WTC11 (cell line): Measurements from ENCODE around the gene CD300H. TPM values are rescaled to one million over a fixed set of nuclear protein-coding genes. Genes with fewer than 3 reads are reported as not detected.

Experiments used
- ATAC-seq: fragments of 200-7000 bp; cut with Tn5 transposase; 2 replicates; pipeline ENCODE4 v1.10.0; 2021; ENCODE audit warnings: mild to moderate bottlenecking, moderate library complexity
- CTCF ChIA-PET: fragments of 300-600 bp; sonication (Branson Sonifier 250); formaldehyde crosslinking; loops from one replicate; lab custom pipeline; 2021; ENCODE audit warnings: antibody characterized with exemption; lab: Charles Lee
- POLR2A ChIA-PET: fragments of 350-600 bp; sonication (Branson Sonifier 250); formaldehyde crosslinking; loops from one replicate; lab custom pipeline; 2021; ENCODE audit warnings: antibody characterized with exemption; lab: Charles Lee
- DNase-seq: peaks from one replicate; pipeline ENCODE4 v3.0.0; 2021; ENCODE audit warnings: low spot score
- H3K27ac Mint-ChIP-seq: 2 replicates; pipeline ENCODE4 v1.8.0; 2021; ENCODE audit warnings: mixed read lengths
- H3K27me3 Mint-ChIP-seq: 2 replicates; pipeline ENCODE4 v1.8.0; 2021; ENCODE audit warnings: low read depth, mild to moderate bottlenecking, moderate library complexity, mixed read lengths
- H3K36me3 Mint-ChIP-seq: 2 replicates; pipeline ENCODE4 v1.8.0; 2021; ENCODE audit warnings: mixed read lengths
- H3K4me1 Mint-ChIP-seq: 2 replicates; pipeline ENCODE4 v1.8.0; 2022; ENCODE audit warnings: mixed read lengths
- H3K4me3 Mint-ChIP-seq: 2 replicates; pipeline ENCODE4 v1.8.0; 2021; ENCODE audit warnings: mild to moderate bottlenecking, moderate library complexity, mixed read lengths
- H3K9me3 Mint-ChIP-seq: 2 replicates; pipeline ENCODE4 v1.8.0; 2021; ENCODE audit warnings: mixed read lengths
- CREM ChIP-seq: sonication (generic); formaldehyde crosslinking; IDR thresholded peaks from 2 replicates; pipeline ENCODE4 v1.8.1; 2022; ENCODE audit warnings: mild to moderate bottlenecking, missing genetic modification reagents, moderate library complexity
- E2F4 ChIP-seq: sonication (generic); formaldehyde crosslinking; IDR thresholded peaks from 2 replicates; pipeline ENCODE4 v1.8.1; 2022; ENCODE audit warnings: low read depth, mild to moderate bottlenecking, moderate library complexity, missing genetic modification reagents, borderline replicate concordance
- ELF4 ChIP-seq: sonication (generic); formaldehyde crosslinking; IDR thresholded peaks from 2 replicates; pipeline ENCODE4 v1.8.1; 2022; ENCODE audit warnings: low read depth, mild to moderate bottlenecking, moderate library complexity, missing genetic modification reagents
- GRHL2 ChIP-seq: fragments of 250-450 bp; sonication (Bioruptor Pico); IDR thresholded peaks from 2 replicates; pipeline ENCODE4 v1.8.0; 2022; ENCODE audit warnings: mild to moderate bottlenecking, moderate library complexity; ENCODE audit not compliant: insufficient replicate concordance, severe bottlenecking
- HMGA2 ChIP-seq: fragments of 250-450 bp; sonication (Bioruptor Pico); IDR thresholded peaks from 2 replicates; pipeline ENCODE4 v1.4.0; 2021; ENCODE audit warnings: mild to moderate bottlenecking, moderate library complexity
- NR3C1 ChIP-seq: sonication (generic); formaldehyde crosslinking; conservative IDR thresholded peaks from 2 replicates; pipeline ENCODE4 v1.8.1; 2023; ENCODE audit warnings: low read depth, mild to moderate bottlenecking, missing genetic modification reagents
- PRDM15 ChIP-seq: sonication (generic); formaldehyde crosslinking; IDR thresholded peaks from 2 replicates; pipeline ENCODE4 v1.8.0; 2022; ENCODE audit warnings: missing genetic modification reagents
- PREB ChIP-seq: sonication (generic); formaldehyde crosslinking; IDR thresholded peaks from 2 replicates; pipeline ENCODE4 v1.8.1; 2022; ENCODE audit warnings: mild to moderate bottlenecking, missing genetic modification reagents, moderate library complexity, borderline replicate concordance
- TCF7 ChIP-seq: sonication (generic); formaldehyde crosslinking; IDR thresholded peaks from 2 replicates; pipeline ENCODE4 v1.8.0; 2022; ENCODE audit warnings: mild to moderate bottlenecking, low read depth, missing genetic modification reagents, moderate library complexity
- ZNF121 ChIP-seq: sonication (generic); formaldehyde crosslinking; IDR thresholded peaks from 2 replicates; pipeline ENCODE4 v1.8.0; 2023; ENCODE audit warnings: missing genetic modification reagents
- ZNF219 ChIP-seq: sonication (generic); formaldehyde crosslinking; IDR thresholded peaks from 2 replicates; pipeline ENCODE4 v1.8.0; 2023; ENCODE audit warnings: missing genetic modification reagents, mild to moderate bottlenecking, borderline replicate concordance
- ZNF232 ChIP-seq: sonication (generic); formaldehyde crosslinking; IDR thresholded peaks from 2 replicates; pipeline ENCODE4 v1.8.0; 2022; ENCODE audit warnings: mild to moderate bottlenecking, missing genetic modification reagents
- ZNF281 ChIP-seq: sonication (generic); formaldehyde crosslinking; IDR thresholded peaks from 2 replicates; pipeline ENCODE4 v1.8.0; 2023; ENCODE audit warnings: mild to moderate bottlenecking, missing genetic modification reagents
- ZNF396 ChIP-seq: fragments of 250-450 bp; sonication (Bioruptor Pico); IDR thresholded peaks from 2 replicates; pipeline ENCODE4 v1.8.0; 2021; ENCODE audit warnings: mild to moderate bottlenecking, moderate library complexity, borderline replicate concordance
- ZNF532 ChIP-seq: fragments of 250-450 bp; sonication (Bioruptor Pico); IDR thresholded peaks from 2 replicates; pipeline ENCODE4 v1.9.0; 2021; ENCODE audit warnings: mild to moderate bottlenecking, borderline replicate concordance
- total RNA-seq: library from RNA; stranded (reverse); gene quantifications from 3 replicates; pipeline ENCODE4 v1.2.3, GENCODE V29; 2021
- TF ChIP-seq, protein P1 (sequence below): sonication (generic); formaldehyde crosslinking; IDR thresholded peaks from 2 replicates; pipeline ENCODE4 v1.8.1; 2022; ENCODE audit warnings: missing genetic modification reagents, borderline replicate concordance
- TF ChIP-seq, protein P2 (sequence below): sonication (generic); formaldehyde crosslinking; IDR thresholded peaks from 2 replicates; pipeline ENCODE4 v1.8.0; 2023; ENCODE audit warnings: missing genetic modification reagents

CD300H gene
- total RNA-seq, 1 experiment from 2014 or later, result not detected

- TF ChIP-seq ZNF532 (CRISPR knock-in tag) (no peak), ZNF219 (CRISPR knock-in tag) (no peak)
These were observed 40.2 kb downstream of the CD300H start (continued) for GRCh38 chr17:74527081-74527480.

- no peak for ATAC-seq
- Mint-ChIP-seq H3K36me3 (no peaks in the 10 kb centered on the region), H3K4me1 (peaks cover 2% of the 10 kb centered on the region), H3K4me3 (no peak overlapping the region), H3K9me3 (peaks cover 5% of the 10 kb centered on the region), H3K27me3 (peaks cover 36% of the 10 kb centered on the region)
- no peak for DNase-seq
- POLR2A ChIA-PET, result no interaction called here
- TF ChIP-seq HMGA2, result no peak
- TF ChIP-seq ELF4 (CRISPR knock-in tag), result no peak
- TF ChIP-seq, protein P1, sequence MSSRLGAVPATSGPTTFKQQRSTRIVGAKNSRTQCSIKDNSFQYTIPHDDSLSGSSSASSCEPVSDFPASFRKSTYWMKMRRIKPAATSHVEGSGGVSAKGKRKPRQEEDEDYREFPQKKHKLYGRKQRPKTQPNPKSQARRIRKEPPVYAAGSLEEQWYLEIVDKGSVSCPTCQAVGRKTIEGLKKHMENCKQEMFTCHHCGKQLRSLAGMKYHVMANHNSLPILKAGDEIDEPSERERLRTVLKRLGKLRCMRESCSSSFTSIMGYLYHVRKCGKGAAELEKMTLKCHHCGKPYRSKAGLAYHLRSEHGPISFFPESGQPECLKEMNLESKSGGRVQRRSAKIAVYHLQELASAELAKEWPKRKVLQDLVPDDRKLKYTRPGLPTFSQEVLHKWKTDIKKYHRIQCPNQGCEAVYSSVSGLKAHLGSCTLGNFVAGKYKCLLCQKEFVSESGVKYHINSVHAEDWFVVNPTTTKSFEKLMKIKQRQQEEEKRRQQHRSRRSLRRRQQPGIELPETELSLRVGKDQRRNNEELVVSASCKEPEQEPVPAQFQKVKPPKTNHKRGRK (CRISPR knock-in tag), result no peak
- TF ChIP-seq GRHL2 (CRISPR knock-in tag), result no peak
- no peak for TF ChIP-seq CREM
- no peak for TF ChIP-seq E2F4
- no peak for TF ChIP-seq ZNF396 (CRISPR knock-in tag)
- TF ChIP-seq, all 79 proteins: peak for 0
- H3K27ac Mint-ChIP-seq, result no peak overlapping the region
- CTCF ChIA-PET, result interaction anchor here (1.2 to 1.6 kb wide), 4 partner anchors 17 to 159 kb away, joined by 3 to 5 read pairs (median 4); no protein-coding TSS in a partner anchor
These were observed 40.6 kb downstream of the CD300H start for GRCh38 chr17:74526681-74527080.

DNA sequence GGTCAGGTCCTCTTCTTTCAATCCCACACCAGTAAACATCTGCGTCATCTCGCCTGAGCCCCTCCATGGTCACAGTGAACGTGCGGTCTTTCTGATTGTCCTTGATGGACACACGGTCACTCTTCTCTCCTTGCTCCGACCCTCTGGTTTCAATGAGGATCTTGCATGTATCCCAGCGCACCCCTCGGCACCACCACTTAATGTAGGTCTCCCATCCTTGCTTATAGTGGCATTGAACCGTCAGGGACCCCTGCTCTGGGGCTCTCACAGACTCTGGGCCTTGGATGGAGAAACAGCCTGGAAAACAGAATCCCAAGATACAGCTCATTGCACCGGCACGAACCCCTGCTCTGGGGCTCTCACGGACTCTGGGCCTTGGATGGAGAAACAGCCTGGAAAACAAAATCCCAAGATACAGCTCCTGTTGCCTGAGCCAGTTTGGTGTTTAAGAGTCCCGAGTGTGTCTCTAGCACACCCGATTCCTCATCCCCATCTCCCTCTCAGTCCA, 41.5 kb downstream of the CD300H start:
- DNase-seq (no peak), ATAC-seq (no peak)
- Mint-ChIP-seq H3K9me3 (peaks cover 11% of the 10 kb centered on the region), H3K4me1 (no peaks in the 10 kb centered on the region), H3K36me3 (no peaks in the 10 kb centered on the region), H3K27ac (no peak overlapping the region), H3K4me3 (no peak overlapping the region), H3K27me3 (peaks cover 34% of the 10 kb centered on the region)
- CTCF ChIA-PET, result interaction anchor here (1.2 to 1.6 kb wide), 3 partner anchors 40 to 158 kb away, joined by 3 to 4 read pairs (median 3); no protein-coding TSS in a partner anchor
- POLR2A ChIA-PET, result no interaction called here
- TF ChIP-seq ZNF232, result no peak
- no peak for TF ChIP-seq NR3C1 (CRISPR knock-in tag)
- TF ChIP-seq, protein P2, sequence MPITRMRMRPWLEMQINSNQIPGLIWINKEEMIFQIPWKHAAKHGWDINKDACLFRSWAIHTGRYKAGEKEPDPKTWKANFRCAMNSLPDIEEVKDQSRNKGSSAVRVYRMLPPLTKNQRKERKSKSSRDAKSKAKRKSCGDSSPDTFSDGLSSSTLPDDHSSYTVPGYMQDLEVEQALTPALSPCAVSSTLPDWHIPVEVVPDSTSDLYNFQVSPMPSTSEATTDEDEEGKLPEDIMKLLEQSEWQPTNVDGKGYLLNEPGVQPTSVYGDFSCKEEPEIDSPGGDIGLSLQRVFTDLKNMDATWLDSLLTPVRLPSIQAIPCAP (CRISPR knock-in tag), result no peak
- no peak for TF ChIP-seq ZNF121
- TF ChIP-seq TCF7 (CRISPR knock-in tag), result no peak
- TF ChIP-seq PRDM15 (CRISPR knock-in tag), result no peak
- TF ChIP-seq CREM, result no peak
- TF ChIP-seq PREB, result no peak
- no peak for TF ChIP-seq ZNF281 (CRISPR knock-in tag)
